NCI-H524 treated with DMSO at 0.1 percent for 48 hours (cell line): ENCODE results near the gene TRIM40.
A peak's percentile ranks its signal among the peaks of the same experiment; 100 is the strongest.

Experiments used
- DNase-seq: peaks from one replicate; lab custom pipeline; 2025; lab: John Stamatoyannopoulos, UW

The TRIM40 gene

GRCh38 chr6:30135757-30136156, at the start of gene TRIM40:
Gene TRIM40, plus strand, starts transcription at chr6:30136140. Its CDS starts 897 bp downstream, at chr6:30137037.
- no peak for DNase-seq

- no peak for DNase-seq
Measured at GRCh38 chr6:30087876-30088275, 48.1 kb upstream of the TRIM40 start.

- no peak for DNase-seq
Measured at GRCh38 chr6:30091577-30092381, 44.2 kb upstream of the TRIM40 start.

GRCh38 chr6:30092852-30093543, 42.9 kb upstream of the TRIM40 start:
- DNase-seq = no peak

- DNase-seq = no peak
Measured at GRCh38 chr6:30093951-30094661, 41.8 kb upstream of the TRIM40 start.

GRCh38 chr6:30096829-30097228, 39.1 kb upstream of the TRIM40 start:
- DNase-seq = no peak

- DNase-seq = no peak
Measured at GRCh38 chr6:30097902-30098768, 37.8 kb upstream of the TRIM40 start.

GRCh38 chr6:30100154-30100553, 35.8 kb upstream of the TRIM40 start:
- no peak for DNase-seq

GRCh38 chr6:30100585-30101443, 35.1 kb upstream of the TRIM40 start:
- no peak for DNase-seq

- no peak for DNase-seq
Measured at GRCh38 chr6:30101444-30102413, 34.2 kb upstream of the TRIM40 start.

- no peak for DNase-seq
Measured at GRCh38 chr6:30102414-30102969, 33.4 kb upstream of the TRIM40 start.

- DNase-seq = peak; percentile 8
Measured at GRCh38 chr6:30102970-30103871, 32.7 kb upstream of the TRIM40 start.

GRCh38 chr6:30103872-30104179, 32.1 kb upstream of the TRIM40 start:
- DNase-seq = no peak

GRCh38 chr6:30104661-30105060, 31.3 kb upstream of the TRIM40 start:
- no peak for DNase-seq

- no peak for DNase-seq
Measured at GRCh38 chr6:30111266-30111856, 24.6 kb upstream of the TRIM40 start.

GRCh38 chr6:30112402-30112994, 23.4 kb upstream of the TRIM40 start:
- DNase-seq = no peak

- no peak for DNase-seq
Measured at GRCh38 chr6:30113003-30113759, 22.8 kb upstream of the TRIM40 start, which contains the start of gene TRIM31. Gene TRIM31, minus strand, starts transcription at chr6:30113090. Its CDS starts 285 bp downstream, at chr6:30112805.
